Raji (cell line): ENCODE data around the gene PARP1.

Source experiments
- POLR2A ChIP-seq: IDR thresholded peaks from 2 replicates; pipeline ENCODE4 v1.6.1; 2011; ENCODE audit warnings: low read depth, low read length, control low read depth; ENCODE audit not compliant: insufficient read depth

PARP1 gene

GRCh38 chr1:226401355-226402303, 6.3 kb downstream of the PARP1 start:
- no peak for TF ChIP-seq POLR2A

GRCh38 chr1:226400519-226401354, 7.2 kb downstream of the PARP1 start:
- no peak for TF ChIP-seq POLR2A

- no peak for TF ChIP-seq POLR2A
Measured at GRCh38 chr1:226397955-226398636, 9.8 kb downstream of the PARP1 start.

GRCh38 chr1:226397011-226397926, 10.6 kb downstream of the PARP1 start:
- no peak for TF ChIP-seq POLR2A

- TF ChIP-seq POLR2A: no peak
Measured at GRCh38 chr1:226395753-226396152, 12.1 kb downstream of the PARP1 start.

GRCh38 chr1:226394462-226394861, 13.4 kb downstream of the PARP1 start:
- no peak for TF ChIP-seq POLR2A

- TF ChIP-seq POLR2A: no peak
Measured at GRCh38 chr1:226390681-226391080, 17.2 kb downstream of the PARP1 start.

- TF ChIP-seq POLR2A: no peak
Measured at GRCh38 chr1:226388131-226388530, 19.8 kb downstream of the PARP1 start.

- no peak for TF ChIP-seq POLR2A
Measured at GRCh38 chr1:226384717-226385116, 23.2 kb downstream of the PARP1 start.

GRCh38 chr1:226384040-226384439, 23.9 kb downstream of the PARP1 start:
- no peak for TF ChIP-seq POLR2A

GRCh38 chr1:226382030-226382429, 25.9 kb downstream of the PARP1 start:
- no peak for TF ChIP-seq POLR2A

- no peak for TF ChIP-seq POLR2A
Measured at GRCh38 chr1:226381226-226381998, 26.5 kb downstream of the PARP1 start.

GRCh38 chr1:226378071-226378470, 29.8 kb downstream of the PARP1 start:
- TF ChIP-seq POLR2A: no peak
